Nephron progenitor cell (in vitro differentiated cells): ENCODE measurements around the gene TMEM235.

Experiments
- DNase-seq: peaks from one replicate; pipeline ENCODE4 v3.0.0; 2021
- H3K27ac Mint-ChIP-seq: 2 replicates; pipeline ENCODE4 v1.8.0; 2021; ENCODE audit warnings: mild to moderate bottlenecking, moderate library complexity, mixed read lengths
- H3K27me3 Mint-ChIP-seq: 2 replicates; pipeline ENCODE4 v1.8.0; 2021; ENCODE audit warnings: mild to moderate bottlenecking, low read depth, mixed read lengths; ENCODE audit not compliant: poor library complexity
- H3K36me3 Mint-ChIP-seq: 2 replicates; pipeline ENCODE4 v1.8.0; 2021; ENCODE audit warnings: low read depth, mixed read lengths
- H3K4me1 Mint-ChIP-seq: 2 replicates; pipeline ENCODE4 v1.8.0; 2021; ENCODE audit warnings: mixed read lengths
- H3K4me3 Mint-ChIP-seq: 2 replicates; pipeline ENCODE4 v1.8.0; 2021; ENCODE audit warnings: mild to moderate bottlenecking, moderate library complexity, mixed read lengths
- H3K9me3 Mint-ChIP-seq: 2 replicates; pipeline ENCODE4 v1.8.0; 2021; ENCODE audit warnings: mild to moderate bottlenecking, moderate library complexity, mixed read lengths
- CTCF ChIP-seq: fragments of 200-600 bp; sonication (generic); IDR thresholded peaks from 2 replicates; pipeline ENCODE4 v1.5.0; 2021; ENCODE audit warnings: antibody characterized with exemption

Gene TMEM235

GRCh38 chr17:78230996-78231935 is at the start of gene TMEM235:
Gene TMEM235, plus strand, starts transcription at chr17:78231631. Its CDS starts 393 bp downstream, at chr17:78232024.
- no peak for TF ChIP-seq CTCF
- Mint-ChIP-seq H3K36me3 (no peaks in the 10 kb centered on the region), H3K9me3 (no peaks in the 10 kb centered on the region), H3K4me1 (no peaks in the 10 kb centered on the region), H3K27me3 (peaks cover 72% of the 10 kb centered on the region), H3K4me3 (peak within 1 kb of the TSS; percentile 52), H3K27ac (no peak within 1 kb of the TSS)
- DNase-seq = no peak

GRCh38 chr17:78182504-78182903 is 48.9 kb upstream of the TMEM235 start:
- no peak for DNase-seq
- Mint-ChIP-seq H3K4me3 (no peak overlapping the region), H3K27me3 (peaks cover 3% of the 10 kb centered on the region), H3K9me3 (no peaks in the 10 kb centered on the region), H3K27ac (no peak overlapping the region), H3K36me3 (peaks cover 56% of the 10 kb centered on the region), H3K4me1 (peaks cover 36% of the 10 kb centered on the region)
- TF ChIP-seq CTCF = no peak

- H3K27me3 Mint-ChIP-seq = peaks cover 3% of the 10 kb centered on the region
- H3K27ac Mint-ChIP-seq = no peak overlapping the region
- no peaks in the 10 kb centered on the region for H3K9me3 Mint-ChIP-seq
- H3K4me3 Mint-ChIP-seq = peak overlapping the region; percentile 66
- no peak for DNase-seq
- no peak for TF ChIP-seq CTCF
- H3K4me1 Mint-ChIP-seq = peaks cover 43% of the 10 kb centered on the region
- H3K36me3 Mint-ChIP-seq = peaks cover 49% of the 10 kb centered on the region
Observed at GRCh38 chr17:78183916-78184315, 47.5 kb upstream of the TMEM235 start.

- H3K36me3 Mint-ChIP-seq = peaks cover 45% of the 10 kb centered on the region
- peak overlapping the region; percentile 84 for H3K27ac Mint-ChIP-seq
- no peak for DNase-seq
- peaks cover 3% of the 10 kb centered on the region for H3K27me3 Mint-ChIP-seq
- no peaks in the 10 kb centered on the region for H3K9me3 Mint-ChIP-seq
- peaks cover 43% of the 10 kb centered on the region for H3K4me1 Mint-ChIP-seq
- TF ChIP-seq CTCF = no peak
- peak overlapping the region; percentile 66 for H3K4me3 Mint-ChIP-seq
Observed at GRCh38 chr17:78184351-78184750, 47.1 kb upstream of the TMEM235 start.

GRCh38 chr17:78184868-78185267 is 46.6 kb upstream of the TMEM235 start:
- peaks cover 44% of the 10 kb centered on the region for H3K4me1 Mint-ChIP-seq
- H3K9me3 Mint-ChIP-seq = no peaks in the 10 kb centered on the region
- H3K27me3 Mint-ChIP-seq = peaks cover 3% of the 10 kb centered on the region
- H3K4me3 Mint-ChIP-seq = peak overlapping the region; percentile 81
- H3K27ac Mint-ChIP-seq = peak overlapping the region; percentile 82
- DNase-seq = peak; percentile 30
- H3K36me3 Mint-ChIP-seq = peaks cover 40% of the 10 kb centered on the region
- TF ChIP-seq CTCF = no peak
